ENCODE results near the gene RBBP8NL. TPM values are rescaled to one million over a fixed set of nuclear protein-coding genes. Genes with fewer than 3 reads are reported as not detected.

RBBP8NL gene
- polyA plus RNA-seq, 3 donors = 0.09 to 0.61 TPM; not detected in 1

GRCh38 chr20:62362991-62363919, 64.1 kb downstream of the RBBP8NL start:
- no peak overlapping the region for H3K27ac ChIP-seq (ENCODE audit: low read depth, low read length)
- WGBS, 3 donors = 68 to 77% (median 71%) methylated on average over 19 to 20 of the region's 20 CpGs

DNA sequence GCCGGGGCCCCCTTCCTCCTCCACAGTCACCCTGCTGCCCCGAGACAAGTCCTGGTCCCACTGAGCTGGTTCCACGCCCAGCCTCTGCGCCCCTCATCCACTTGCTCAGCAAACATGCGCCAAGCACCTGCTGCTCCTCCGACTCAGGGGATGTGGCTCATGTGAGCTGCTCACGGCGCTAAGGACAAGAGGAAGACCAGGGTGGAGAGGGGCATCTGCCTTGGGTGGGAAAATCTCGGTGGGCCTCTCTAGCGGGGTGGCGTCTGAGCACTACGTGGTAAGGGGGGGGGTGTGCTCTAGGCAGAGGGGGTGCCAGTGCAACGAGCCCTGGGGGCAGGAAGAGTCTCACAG, 64.8 kb downstream of the RBBP8NL start:
- no peak overlapping the region for H3K27ac ChIP-seq (ENCODE audit: low read depth, low read length)
- WGBS, 3 donors = 72 to 79% (median 75%) methylated on average over 13 of the region's 13 CpGs

DNA sequence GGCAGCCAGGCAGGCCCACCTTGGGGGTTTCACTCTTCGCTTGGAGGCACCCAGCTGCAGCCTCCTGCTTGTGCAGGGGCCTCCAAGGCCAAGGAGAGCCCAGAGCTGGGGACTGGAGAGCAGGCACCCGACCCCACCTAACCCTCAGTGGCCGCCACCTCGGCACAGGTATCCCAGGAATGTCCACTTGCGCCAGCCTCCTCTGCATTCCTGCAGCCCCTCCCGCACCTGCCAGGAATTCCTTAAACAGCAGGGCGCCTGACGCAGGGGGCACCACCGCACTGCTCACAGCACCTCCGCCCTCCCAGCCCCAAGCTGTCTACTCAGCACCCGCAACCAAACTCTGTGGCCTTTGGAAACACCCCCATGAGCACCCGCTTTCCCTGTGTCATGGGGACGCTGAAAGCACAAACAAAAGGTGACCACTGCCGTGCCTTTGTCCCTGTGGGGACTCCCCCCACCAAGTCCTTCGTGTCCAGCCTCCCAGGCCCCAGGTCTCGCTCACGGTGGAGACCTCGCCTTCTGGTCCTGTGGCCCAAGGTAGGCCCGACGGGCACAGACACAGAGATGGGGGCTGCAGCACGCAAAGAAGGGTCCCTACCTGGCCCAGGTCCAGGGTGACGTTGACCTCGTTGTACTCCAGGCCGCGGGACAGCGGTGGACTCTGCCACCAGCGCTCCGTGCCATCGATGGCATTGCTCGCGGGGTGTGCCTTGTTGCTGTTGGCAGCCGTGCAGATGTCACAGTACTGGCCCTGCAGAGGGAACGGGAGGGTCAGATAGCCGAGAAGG, 65.3 kb downstream of the RBBP8NL start:
- WGBS, 3 donors = 74 to 85% (median 79%) methylated on average over 34 of the region's 34 CpGs
- no peak overlapping the region for H3K27ac ChIP-seq (ENCODE audit: low read depth, low read length)

DNA sequence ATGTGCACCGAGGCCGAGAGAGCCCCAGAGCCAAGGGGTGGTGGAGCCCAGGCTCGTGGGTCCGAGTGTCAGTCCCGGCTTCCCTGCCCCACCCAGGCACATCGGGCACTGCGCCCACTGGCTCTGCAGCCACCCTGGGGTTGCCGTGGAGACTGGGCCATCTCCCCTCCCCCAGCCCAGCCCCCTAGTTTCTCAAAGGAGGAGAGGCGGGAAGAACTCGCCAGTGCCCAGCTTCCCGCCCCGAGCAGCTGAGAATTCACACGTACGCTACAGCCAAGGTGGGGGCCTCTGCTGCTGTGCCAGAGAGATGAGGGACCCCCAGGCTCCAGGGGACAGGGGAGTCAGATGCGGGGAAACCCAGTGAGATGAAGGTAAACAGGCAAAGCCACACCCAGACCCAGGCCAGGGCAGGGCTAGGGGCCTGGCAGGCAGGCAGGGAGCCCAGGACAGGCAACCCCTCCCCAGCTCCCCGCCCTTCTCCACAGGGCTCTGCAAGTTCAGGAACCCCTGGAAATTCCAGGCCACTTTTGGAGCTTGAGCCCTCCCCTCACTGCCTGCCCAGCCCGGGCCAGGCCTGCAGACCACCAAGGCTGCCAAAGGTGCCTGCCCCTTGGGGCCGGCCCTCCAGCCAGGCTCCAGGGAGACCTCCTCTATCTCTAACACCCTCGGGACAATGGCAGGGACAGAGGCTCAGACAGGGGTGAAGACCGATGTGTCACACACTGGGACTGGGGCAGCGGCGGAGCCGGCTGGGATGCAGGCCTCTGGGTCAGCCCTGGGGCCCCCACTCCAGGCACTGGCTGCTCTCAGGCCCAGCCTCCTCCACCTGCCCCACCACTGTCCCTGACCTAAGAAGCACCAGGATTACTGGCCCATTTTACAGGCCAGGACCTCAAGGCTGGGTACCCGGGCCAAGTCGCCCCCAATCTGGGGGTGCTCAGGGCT, 66.2 kb downstream of the RBBP8NL start:
- whole genome bisulfite sequencing, 3 donors = 56 to 73% (median 68%) methylated on average over 25 of the region's 25 CpGs

More for the DNA sequence above, 66.2 kb downstream of the RBBP8NL start:
- H3K27ac ChIP-seq (ENCODE audit: low read depth, low read length) = no peak overlapping the region

Other genes with a start within 250 kb of the RBBP8NL start
- 10 to 100 TPM; 16.9 to 22.7 (median 17.0) TPM for gene MTG2, start 244.5 kb downstream of the RBBP8NL start, polyA plus RNA-seq
- under 1 TPM in 1 of 3 donors, not detected in 2; 0.10 TPM for gene HRH3, start 207.3 kb downstream of the RBBP8NL start, polyA plus RNA-seq
- 10 to 100 TPM; 12.8 to 24.5 (median 15.1) TPM for gene OSBPL2, start 189.0 kb downstream of the RBBP8NL start, polyA plus RNA-seq
- gene ADRM1, start 124.5 kb downstream of the RBBP8NL start, polyA plus RNA-seq = 100 to 1,000 TPM in 1 of 3 donors, 10 to 100 TPM in 2; 73.2 to 131 (median 81.4) TPM
- 100 to 1,000 TPM in 1 of 3 donors, 10 to 100 TPM in 2; 46.3 to 364 (median 81.1) TPM for gene LAMA5, start 60.2 kb downstream of the RBBP8NL start, polyA plus RNA-seq
- gene RPS21, start 40.4 kb downstream of the RBBP8NL start, polyA plus RNA-seq = 1,000 to 10,000 TPM; 3,685 to 4,426 (median 4,284) TPM
- gene CABLES2, start 20.3 kb downstream of the RBBP8NL start, polyA plus RNA-seq = 1 to 10 TPM; 1.3 to 1.8 (median 1.6) TPM
- under 1 TPM; 0.02 to 0.67 (median 0.65) TPM for gene GATA5, start 48.5 kb upstream of the RBBP8NL start, polyA plus RNA-seq
- gene SLCO4A1, start 215.0 kb upstream of the RBBP8NL start, polyA plus RNA-seq = 10 to 100 TPM in 2 of 3 donors, 1 to 10 TPM in 1; 6.8 to 45.9 (median 37.8) TPM

Data from adipose tissue (tissue), 3 donors.